GM19025 (cell line): Measurements from ENCODE around the gene KANTR.
A peak's percentile ranks its signal among the peaks of the same experiment; 100 is the strongest.

Experiments used
- ATAC-seq: cut with Tn5 transposase; IDR thresholded peaks from one replicate; pipeline ENCODE4 v1.9.1; 2021; ENCODE audit warnings: mild to moderate bottlenecking, low read depth, moderate library complexity; ENCODE audit not compliant: unreplicated experiment

Gene KANTR

GRCh38 chrX:53093748-53094581 is at the start of gene KANTR:
KANTR (plus strand) TSS chrX:53094142; CDS start chrX:53124273, 30,131 bp downstream.
- peak; percentile 79 for ATAC-seq

- ATAC-seq: no peak
Observed at GRCh38 chrX:53044995-53045394, 48.9 kb upstream of the KANTR start.

GRCh38 chrX:53047228-53047627 is 46.7 kb upstream of the KANTR start:
- ATAC-seq: no peak

GRCh38 chrX:53048169-53049126 is 45.5 kb upstream of the KANTR start, which contains the start of gene GPR173:
GPR173 (plus strand) TSS chrX:53048789; CDS start chrX:53076622, 27,833 bp downstream.
- ATAC-seq: no peak

- no peak for ATAC-seq
Observed at GRCh38 chrX:53049127-53049517, 44.8 kb upstream of the KANTR start.

- no peak for ATAC-seq
Observed at GRCh38 chrX:53050841-53051240, 43.1 kb upstream of the KANTR start.

GRCh38 chrX:53055244-53055849 is 38.6 kb upstream of the KANTR start:
- no peak for ATAC-seq

GRCh38 chrX:53056292-53056691 is 37.6 kb upstream of the KANTR start:
- no peak for ATAC-seq

DNA sequence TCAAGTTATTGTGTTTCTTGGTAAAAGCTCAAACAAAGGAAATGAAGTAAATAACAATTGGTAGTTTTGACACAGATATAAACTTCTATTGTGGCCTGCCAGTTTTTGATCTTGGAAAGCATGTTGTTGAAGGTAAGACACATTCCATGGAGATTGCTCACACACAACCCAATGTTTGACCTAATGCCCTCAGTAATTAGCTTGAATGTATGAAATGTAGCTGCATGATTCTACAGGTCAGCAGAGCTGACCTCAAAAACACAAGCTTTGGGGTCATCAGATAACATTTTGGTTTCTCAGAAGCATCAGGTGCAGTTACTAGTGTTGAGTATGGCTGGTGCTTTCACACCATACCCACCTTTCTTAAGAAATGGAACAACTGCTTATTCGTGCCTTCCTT is 28.8 kb upstream of the KANTR start:
- ATAC-seq: no peak

DNA sequence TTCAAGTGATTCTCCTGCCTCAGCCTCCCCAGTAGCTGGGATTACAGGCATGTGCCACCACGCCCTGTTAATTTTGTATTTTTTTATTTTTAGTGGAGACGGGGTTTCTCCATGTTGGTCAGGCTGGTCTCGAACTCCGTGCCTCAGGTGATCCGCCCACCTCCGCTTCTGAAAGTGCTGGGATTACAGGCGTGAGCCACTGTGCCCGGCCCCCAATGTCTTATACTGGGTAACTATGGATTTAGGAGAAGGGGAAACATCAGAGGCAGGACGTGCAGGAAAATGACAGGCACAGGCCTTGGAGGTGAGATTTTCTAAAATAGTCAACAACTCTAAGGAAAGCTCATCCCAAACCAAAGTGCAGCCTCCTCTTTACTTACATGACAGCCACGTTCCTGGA is 22.9 kb upstream of the KANTR start:
- ATAC-seq: no peak

DNA sequence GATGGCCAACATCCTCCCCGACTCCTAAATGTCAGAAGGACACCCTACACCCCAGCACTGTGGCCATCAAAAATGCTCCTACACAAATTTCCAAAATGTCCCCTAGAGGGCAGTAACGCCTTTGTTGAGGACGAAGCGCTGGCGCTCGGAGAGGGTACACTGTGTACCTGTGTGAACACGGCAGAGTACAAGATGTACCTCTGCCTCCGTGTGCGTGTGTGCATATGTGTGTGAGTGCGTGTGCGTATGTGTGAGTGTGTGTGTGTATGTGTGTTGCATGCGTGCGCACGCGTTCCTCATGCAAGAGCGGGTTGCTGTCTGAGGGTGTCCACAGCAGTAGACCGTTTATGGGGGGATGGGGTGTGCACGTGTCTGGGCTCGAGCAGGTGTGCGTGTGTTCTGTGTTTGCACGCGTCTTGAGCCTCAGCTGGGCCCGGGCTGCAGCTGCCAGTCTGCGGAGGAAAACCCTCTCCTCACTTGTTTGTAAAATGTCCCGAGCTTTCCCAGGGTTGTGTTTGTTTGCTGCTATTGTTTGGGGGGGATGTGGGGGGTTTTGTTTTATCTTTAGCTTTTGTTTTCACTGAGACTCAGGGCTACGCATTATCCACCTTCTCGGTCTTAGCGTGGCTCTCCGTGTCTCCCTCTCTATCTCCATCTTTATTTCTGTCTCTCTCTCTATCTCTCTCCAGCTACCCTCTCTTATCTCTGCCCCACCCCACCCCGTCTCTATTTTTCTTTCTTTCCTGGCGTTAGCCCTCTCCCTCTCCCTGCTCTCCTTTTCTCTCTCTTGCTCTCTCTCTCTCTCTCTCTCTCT is 22.1 kb upstream of the KANTR start:
- peak; percentile 87 for ATAC-seq

- no peak for ATAC-seq
Observed at GRCh38 chrX:53072418-53073114, 21.4 kb upstream of the KANTR start.

GRCh38 chrX:53073115-53073586 is 20.8 kb upstream of the KANTR start:
- no peak for ATAC-seq

- ATAC-seq: no peak
Observed at GRCh38 chrX:53075011-53075410, 18.9 kb upstream of the KANTR start.

- ATAC-seq: no peak
Observed at GRCh38 chrX:53076671-53077070, 17.3 kb upstream of the KANTR start.

GRCh38 chrX:53077207-53078197 is 16.4 kb upstream of the KANTR start:
- ATAC-seq: no peak

- ATAC-seq: no peak
Observed at GRCh38 chrX:53078943-53079342, 15.0 kb upstream of the KANTR start.
